Measurements from ENCODE around the gene ENTREP1. TPM values are rescaled to one million over a fixed set of nuclear protein-coding genes. Genes with fewer than 3 reads are reported as not detected.

ENTREP1 gene
- total and polyA plus RNA-seq, 2 experiments from 2014 or later, result 5.7 to 10.0 TPM

DNA sequence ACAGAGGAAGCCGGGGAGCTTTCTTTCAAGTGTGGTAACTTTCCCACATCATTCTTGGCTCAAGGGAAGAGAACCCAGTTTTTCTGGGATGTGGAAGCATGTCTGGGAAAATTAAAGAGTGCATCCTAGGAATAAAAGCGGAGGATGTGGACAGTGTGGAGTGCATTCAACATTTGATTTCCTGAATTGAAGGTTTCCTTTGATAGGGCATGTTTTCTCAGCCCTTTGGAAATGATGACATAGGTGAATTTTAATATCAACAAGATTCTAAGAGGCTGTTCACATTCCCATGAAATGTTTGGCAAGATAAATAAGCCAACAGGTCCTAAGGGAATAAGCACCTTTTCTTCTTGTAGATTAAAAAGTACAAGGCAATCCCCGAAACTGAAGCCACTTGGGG is 63.6 kb downstream of the ENTREP1 start:
- Mint-ChIP-seq H3K27me3 (ENCODE audit: insufficient read depth, low read depth, poor library complexity) (peaks cover 7% of the 10 kb centered on the region), H3K9me3 (no peaks in the 10 kb centered on the region), H3K27ac (no peak overlapping the region), H3K4me3 (no peak overlapping the region), H3K4me1 (peaks cover 18% of the 10 kb centered on the region), H3K36me3 (ENCODE audit: low read depth) (peaks cover 11% of the 10 kb centered on the region; the same call in 2 of the 3 replicates)
- no peaks in the 10 kb centered on the region for H3K27me3 ChIP-seq (ENCODE audit: insufficient read depth)
- H4K20me1 ChIP-seq (replicated peaks; ENCODE audit: insufficient read depth), result no peaks in the 10 kb centered on the region
- ATAC-seq (no peak), DNase-seq (ENCODE audit: low spot score) (no peak)
- no peak overlapping the region for H2AFZ ChIP-seq
- peaks cover 4% of the 10 kb centered on the region; the same call in 1 of the 2 replicates for H3K9me2 ChIP-seq (ENCODE audit: insufficient read depth)
- H3K27ac ChIP-seq (ENCODE audit: low read depth), result no peak overlapping the region
- TF ChIP-seq, protein P1, sequence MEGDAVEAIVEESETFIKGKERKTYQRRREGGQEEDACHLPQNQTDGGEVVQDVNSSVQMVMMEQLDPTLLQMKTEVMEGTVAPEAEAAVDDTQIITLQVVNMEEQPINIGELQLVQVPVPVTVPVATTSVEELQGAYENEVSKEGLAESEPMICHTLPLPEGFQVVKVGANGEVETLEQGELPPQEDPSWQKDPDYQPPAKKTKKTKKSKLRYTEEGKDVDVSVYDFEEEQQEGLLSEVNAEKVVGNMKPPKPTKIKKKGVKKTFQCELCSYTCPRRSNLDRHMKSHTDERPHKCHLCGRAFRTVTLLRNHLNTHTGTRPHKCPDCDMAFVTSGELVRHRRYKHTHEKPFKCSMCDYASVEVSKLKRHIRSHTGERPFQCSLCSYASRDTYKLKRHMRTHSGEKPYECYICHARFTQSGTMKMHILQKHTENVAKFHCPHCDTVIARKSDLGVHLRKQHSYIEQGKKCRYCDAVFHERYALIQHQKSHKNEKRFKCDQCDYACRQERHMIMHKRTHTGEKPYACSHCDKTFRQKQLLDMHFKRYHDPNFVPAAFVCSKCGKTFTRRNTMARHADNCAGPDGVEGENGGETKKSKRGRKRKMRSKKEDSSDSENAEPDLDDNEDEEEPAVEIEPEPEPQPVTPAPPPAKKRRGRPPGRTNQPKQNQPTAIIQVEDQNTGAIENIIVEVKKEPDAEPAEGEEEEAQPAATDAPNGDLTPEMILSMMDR (conservative IDR thresholded peaks at IDR 0.05; ENCODE audit: low read depth in 2 of 2), result no peak
- TF ChIP-seq ZNF331 (CRISPR knock-in tag; IDR thresholded peaks at IDR 0.05; ENCODE audit: low read depth), result no peak
- no peak for TF ChIP-seq NANOG (IDR thresholded peaks at IDR 0.05; ENCODE audit: borderline replicate concordance)
- no peak for TF ChIP-seq ZNF114 (CRISPR knock-in tag; IDR thresholded peaks at IDR 0.05)
- no peak for TF ChIP-seq STAT1 (IDR thresholded peaks at IDR 0.05; ENCODE audit: unreplicated experiment)
- TF ChIP-seq, protein P2, sequence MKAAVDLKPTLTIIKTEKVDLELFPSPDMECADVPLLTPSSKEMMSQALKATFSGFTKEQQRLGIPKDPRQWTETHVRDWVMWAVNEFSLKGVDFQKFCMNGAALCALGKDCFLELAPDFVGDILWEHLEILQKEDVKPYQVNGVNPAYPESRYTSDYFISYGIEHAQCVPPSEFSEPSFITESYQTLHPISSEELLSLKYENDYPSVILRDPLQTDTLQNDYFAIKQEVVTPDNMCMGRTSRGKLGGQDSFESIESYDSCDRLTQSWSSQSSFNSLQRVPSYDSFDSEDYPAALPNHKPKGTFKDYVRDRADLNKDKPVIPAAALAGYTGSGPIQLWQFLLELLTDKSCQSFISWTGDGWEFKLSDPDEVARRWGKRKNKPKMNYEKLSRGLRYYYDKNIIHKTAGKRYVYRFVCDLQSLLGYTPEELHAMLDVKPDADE (IDR thresholded peaks at IDR 0.05), result no peak
- TF ChIP-seq CREB1 (CRISPR knock-in tag; IDR thresholded peaks at IDR 0.05; ENCODE audit: low read depth), result no peak
- no peak for TF ChIP-seq JUNB (IDR thresholded peaks at IDR 0.05; ENCODE audit: unreplicated experiment)
- TF ChIP-seq, protein P3, sequence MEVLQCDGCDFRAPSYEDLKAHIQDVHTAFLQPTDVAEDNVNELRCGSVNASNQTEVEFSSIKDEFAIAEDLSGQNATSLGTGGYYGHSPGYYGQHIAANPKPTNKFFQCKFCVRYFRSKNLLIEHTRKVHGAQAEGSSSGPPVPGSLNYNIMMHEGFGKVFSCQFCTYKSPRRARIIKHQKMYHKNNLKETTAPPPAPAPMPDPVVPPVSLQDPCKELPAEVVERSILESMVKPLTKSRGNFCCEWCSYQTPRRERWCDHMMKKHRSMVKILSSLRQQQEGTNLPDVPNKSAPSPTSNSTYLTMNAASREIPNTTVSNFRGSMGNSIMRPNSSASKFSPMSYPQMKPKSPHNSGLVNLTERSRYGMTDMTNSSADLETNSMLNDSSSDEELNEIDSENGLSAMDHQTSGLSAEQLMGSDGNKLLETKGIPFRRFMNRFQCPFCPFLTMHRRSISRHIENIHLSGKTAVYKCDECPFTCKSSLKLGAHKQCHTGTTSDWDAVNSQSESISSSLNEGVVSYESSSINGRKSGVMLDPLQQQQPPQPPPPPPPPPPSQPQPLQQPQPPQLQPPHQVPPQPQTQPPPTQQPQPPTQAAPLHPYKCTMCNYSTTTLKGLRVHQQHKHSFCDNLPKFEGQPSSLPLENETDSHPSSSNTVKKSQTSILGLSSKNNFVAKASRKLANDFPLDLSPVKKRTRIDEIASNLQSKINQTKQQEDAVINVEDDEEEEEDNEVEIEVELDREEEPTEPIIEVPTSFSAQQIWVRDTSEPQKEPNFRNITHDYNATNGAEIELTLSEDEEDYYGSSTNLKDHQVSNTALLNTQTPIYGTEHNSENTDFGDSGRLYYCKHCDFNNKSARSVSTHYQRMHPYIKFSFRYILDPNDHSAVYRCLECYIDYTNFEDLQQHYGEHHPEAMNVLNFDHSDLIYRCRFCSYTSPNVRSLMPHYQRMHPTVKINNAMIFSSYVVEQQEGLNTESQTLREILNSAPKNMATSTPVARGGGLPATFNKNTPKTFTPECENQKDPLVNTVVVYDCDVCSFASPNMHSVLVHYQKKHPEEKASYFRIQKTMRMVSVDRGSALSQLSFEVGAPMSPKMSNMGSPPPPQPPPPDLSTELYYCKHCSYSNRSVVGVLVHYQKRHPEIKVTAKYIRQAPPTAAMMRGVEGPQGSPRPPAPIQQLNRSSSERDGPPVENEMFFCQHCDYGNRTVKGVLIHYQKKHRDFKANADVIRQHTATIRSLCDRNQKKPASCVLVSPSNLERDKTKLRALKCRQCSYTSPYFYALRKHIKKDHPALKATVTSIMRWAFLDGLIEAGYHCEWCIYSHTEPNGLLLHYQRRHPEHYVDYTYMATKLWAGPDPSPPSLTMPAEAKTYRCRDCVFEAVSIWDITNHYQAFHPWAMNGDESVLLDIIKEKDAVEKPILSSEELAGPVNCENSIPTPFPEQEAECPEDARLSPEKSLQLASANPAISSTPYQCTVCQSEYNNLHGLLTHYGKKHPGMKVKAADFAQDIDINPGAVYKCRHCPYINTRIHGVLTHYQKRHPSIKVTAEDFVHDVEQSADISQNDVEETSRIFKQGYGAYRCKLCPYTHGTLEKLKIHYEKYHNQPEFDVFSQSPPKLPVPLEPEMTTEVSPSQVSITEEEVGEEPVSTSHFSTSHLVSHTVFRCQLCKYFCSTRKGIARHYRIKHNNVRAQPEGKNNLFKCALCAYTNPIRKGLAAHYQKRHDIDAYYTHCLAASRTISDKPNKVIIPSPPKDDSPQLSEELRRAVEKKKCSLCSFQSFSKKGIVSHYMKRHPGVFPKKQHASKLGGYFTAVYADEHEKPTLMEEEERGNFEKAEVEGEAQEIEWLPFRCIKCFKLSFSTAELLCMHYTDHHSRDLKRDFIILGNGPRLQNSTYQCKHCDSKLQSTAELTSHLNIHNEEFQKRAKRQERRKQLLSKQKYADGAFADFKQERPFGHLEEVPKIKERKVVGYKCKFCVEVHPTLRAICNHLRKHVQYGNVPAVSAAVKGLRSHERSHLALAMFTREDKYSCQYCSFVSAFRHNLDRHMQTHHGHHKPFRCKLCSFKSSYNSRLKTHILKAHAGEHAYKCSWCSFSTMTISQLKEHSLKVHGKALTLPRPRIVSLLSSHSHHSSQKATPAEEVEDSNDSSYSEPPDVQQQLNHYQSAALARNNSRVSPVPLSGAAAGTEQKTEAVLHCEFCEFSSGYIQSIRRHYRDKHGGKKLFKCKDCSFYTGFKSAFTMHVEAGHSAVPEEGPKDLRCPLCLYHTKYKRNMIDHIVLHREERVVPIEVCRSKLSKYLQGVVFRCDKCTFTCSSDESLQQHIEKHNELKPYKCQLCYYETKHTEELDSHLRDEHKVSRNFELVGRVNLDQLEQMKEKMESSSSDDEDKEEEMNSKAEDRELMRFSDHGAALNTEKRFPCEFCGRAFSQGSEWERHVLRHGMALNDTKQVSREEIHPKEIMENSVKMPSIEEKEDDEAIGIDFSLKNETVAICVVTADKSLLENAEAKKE (CRISPR knock-in tag; IDR thresholded peaks at IDR 0.05), result no peak
- TF ChIP-seq EZH2phosphoT487 (IDR thresholded peaks at IDR 0.05; ENCODE audit: unreplicated experiment), result no peak
- no peak overlapping the region for H3K4me2 ChIP-seq
- H3K4me3 ChIP-seq, result no peak overlapping the region
- no peaks in the 10 kb centered on the region for H3K79me2 ChIP-seq (replicated peaks; ENCODE audit: insufficient read depth)
- H3F3A ChIP-seq (replicated peaks; ENCODE audit: low read depth), result no peaks in the 10 kb centered on the region
- 0 out of 2 replicates have a peak, but pooled peaks cover 2% of the 10 kb centered on the region for H3K4me1 ChIP-seq (ENCODE audit: insufficient read depth)
- no peaks in the 10 kb centered on the region for H3K36me3 ChIP-seq (ENCODE audit: insufficient read depth)

Measured in GM23338 (cell line).